GM12878 (cell line): ENCODE results near the gene TBC1D2B. TPM values are rescaled to one million over a fixed set of nuclear protein-coding genes. Genes with fewer than 3 reads are reported as not detected.
"Not testable (repeated sequence)": the region's sequence is repeated elsewhere in the genome, so short reads cannot be mapped to it uniquely, and the experiment has no call there.

Experiments used
- ATAC-seq: fragments of 200-7000 bp; cut with Tn5 transposase; 3 replicates; pipeline ENCODE4 v1.9.1; 2020; ENCODE audit warnings: mild to moderate bottlenecking, moderate library complexity
- BruUV-seq: library from RNA; stranded (reverse); fragments of 400-500 nt; replicated peaks from 2 replicates; lab custom pipeline; 2021; lab: Mats Ljungman, UMichigan
- CTCF ChIA-PET: fragments of 300-600 bp; sonication (Branson Sonifier 250); formaldehyde crosslinking; extraction: SDS; loops from one replicate; lab custom pipeline; 2021; ENCODE audit warnings: inconsistent platforms; lab: Yijun Ruan, JAX
- POLR2A ChIA-PET: fragments of 350-600 bp; formaldehyde crosslinking; extraction: SDS; loops from one replicate; lab custom pipeline; 2021; ENCODE audit warnings: inconsistent platforms; lab: Charles Lee
- RAD21 ChIA-PET: fragments of 300-600 bp; sonication (Branson Sonifier 250); formaldehyde crosslinking; loops from one replicate; lab custom pipeline; 2023; ENCODE audit warnings: antibody characterized with exemption; ENCODE audit not compliant: unreplicated experiment; lab: Charles Lee
- SMC1A ChIA-PET: fragments of 300-600 bp; sonication (Branson Sonifier 250); formaldehyde crosslinking; loops from one replicate; lab custom pipeline; 2023; ENCODE audit not compliant: unreplicated experiment, uncharacterized antibody; lab: Charles Lee
- DNase-seq: peaks from one replicate; pipeline ENCODE4 v3.0.0-alpha.2; 2011; ENCODE audit warnings: low read depth, low spot score
- FAIRE-seq: peaks from 3 replicates; lab custom pipeline; 2011; peaks lifted over from hg19 to GRCh38; lab: Jason Lieb, UNC
- H2AFZ ChIP-seq: 2 replicates; pipeline ENCODE4 v1.6.0; 2011; ENCODE audit warnings: low read depth, low read length, control low read depth; ENCODE audit not compliant: control insufficient read depth
- H3K27ac ChIP-seq: 2 replicates; pipeline ENCODE4 v1.5.1; 2011; ENCODE audit warnings: control low read depth; ENCODE audit not compliant: control insufficient read depth, insufficient read depth
- H3K27me3 ChIP-seq, 2 experiments: replicated peaks in 1 of 2; 2 replicates each; pipeline versions ENCODE4 v1.6.0 to v1.6.1; 2011; ENCODE audit warnings: low read length in 1 of 2; ENCODE audit not compliant: control insufficient read depth in 2 of 2, insufficient read depth in 2 of 2
- H3K36me3 ChIP-seq, 2 experiments: 2 replicates each; pipeline ENCODE4 v1.5.1; 2011; ENCODE audit warnings: low read length in 1 of 2; ENCODE audit not compliant: control insufficient read depth in 2 of 2, insufficient read depth in 2 of 2
- H3K4me1 ChIP-seq: 2 replicates; pipeline ENCODE4 v1.6.1; 2011; ENCODE audit warnings: mild to moderate bottlenecking, low read length, moderate library complexity, mixed read lengths; ENCODE audit not compliant: control insufficient read depth, insufficient read depth
- H3K4me2 ChIP-seq: 2 replicates; pipeline ENCODE4 v1.6.0; 2011; ENCODE audit warnings: control low read depth; ENCODE audit not compliant: control insufficient read depth, insufficient read depth
- H3K4me3 ChIP-seq: fragments of 200-600 bp; sonication (generic); 2 replicates; pipeline ENCODE4 v1.5.1; 2016
- H3K79me2 ChIP-seq: 2 replicates; pipeline ENCODE4 v1.6.0; 2011; ENCODE audit warnings: low read length; ENCODE audit not compliant: control insufficient read depth, insufficient read depth
- H3K9ac ChIP-seq: 2 replicates; pipeline ENCODE4 v1.8.0; 2011; ENCODE audit warnings: low read length, control low read depth, mixed read lengths; ENCODE audit not compliant: control insufficient read depth, insufficient read depth
- H3K9me3 ChIP-seq: replicated peaks from 3 replicates; pipeline ENCODE4 v1.5.1; 2011; ENCODE audit warnings: mild to moderate bottlenecking, low read length; ENCODE audit not compliant: control insufficient read depth, insufficient read depth
- H4K20me1 ChIP-seq: 2 replicates; pipeline ENCODE4 v1.6.0; 2011; ENCODE audit not compliant: control insufficient read depth, insufficient read depth
- BCL11A ChIP-seq: IDR thresholded peaks from 2 replicates; pipeline ENCODE4 v1.6.1; 2011; ENCODE audit warnings: low read depth, low read length
- CREB1 ChIP-seq: IDR thresholded peaks from 2 replicates; pipeline ENCODE4 v1.6.1; 2012; ENCODE audit warnings: low read depth, mild to moderate bottlenecking, inconsistent platforms
- MTA3 ChIP-seq: IDR thresholded peaks from 2 replicates; pipeline ENCODE4 v1.6.1; 2012; ENCODE audit warnings: low read length, inconsistent platforms, borderline replicate concordance
- NFXL1 ChIP-seq: fragments of 450-650 bp; IDR thresholded peaks from 2 replicates; pipeline ENCODE4 v1.6.1; 2017; ENCODE audit warnings: antibody characterized with exemption, mild to moderate bottlenecking, borderline replicate concordance
- RB1 ChIP-seq: fragments of 450-650 bp; formaldehyde crosslinking; IDR thresholded peaks from 2 replicates; pipeline ENCODE4 v1.6.1; 2017; ENCODE audit warnings: mild to moderate bottlenecking, borderline replicate concordance
- SIX5 ChIP-seq: IDR thresholded peaks from 2 replicates; pipeline ENCODE4 v1.6.1; 2011; ENCODE audit warnings: mild to moderate bottlenecking, low read depth, low read length, moderate library complexity; ENCODE audit not compliant: severe bottlenecking
- WRNIP1 ChIP-seq: IDR thresholded peaks from 2 replicates; pipeline ENCODE4 v1.6.1; 2011; ENCODE audit warnings: low read depth, low read length, improper control_type of control experiment, borderline replicate concordance
- WGBS: methylation state at CpG from one replicate; pipeline ENCODE4 v1.1.6; 2016; ENCODE audit warnings: low lambda C conversion rate; ENCODE audit not compliant: insufficient replicate concordance, insufficient coverage; ENCODE audit errors: missing lambda C conversion rate; 5-methylcytosine and 5-hydroxymethylcytosine counted together
- in situ Hi-C: fragments of 300-500 bp; cut with MboI; formaldehyde crosslinking; loops from 9 replicates; pipeline ENCODE4 v1.14.3; 2018; ENCODE audit warnings: mixed read lengths
- intact Hi-C: fragments of 100-400 bp; cut with micrococcal nuclease; formaldehyde crosslinking; loops from one replicate; pipeline ENCODE4 v1.14.2; 2022; ENCODE audit not compliant: unreplicated experiment
- polyA plus RNA-seq, 11 experiments: library from polyadenylated mRNA; depleted of rRNA in 4 of 11; unstranded in 6 of 11; stranded (reverse) in 5 of 11; fragments of >200 nt; fragmentation: Nextera tagmentation in 4 of 11; fragmentation: Illumina TruSeq in 1 of 11; extraction: Ambion mirVana in 4 of 11; extraction: Trizol in 1 of 11; gene quantifications; 1 replicate in 1 of 11; 2 replicates in 10 of 11; pipeline versions ENCODE4 v1.2.1 to v1.2.3, GENCODE V29; 2011 to 2016; ENCODE audit warnings: inconsistent platforms in 2 of 11, missing spikeins in 2 of 11, low read depth in 1 of 11
- total RNA-seq, 4 experiments: library from RNA; depleted of rRNA in 3 of 4; stranded (reverse); fragments of >200 nt in 3 of 4; fragmentation: Illumina TruSeq in 1 of 4; extraction: Trizol in 1 of 4; gene quantifications; 2 replicates each; pipeline versions ENCODE4 v1.2.1 to v1.2.3, GENCODE V29; 2013 to 2021
- TF ChIP-seq, protein P1 (sequence below): fragments of 450-650 bp; IDR thresholded peaks from 2 replicates; pipeline ENCODE4 v1.6.1; 2018; ENCODE audit warnings: borderline replicate concordance, mild to moderate bottlenecking; ENCODE audit not compliant: partially characterized antibody

Gene TBC1D2B
- total and polyA plus RNA-seq, 10 of the 15 experiments (the other 5 are each of a cell fraction or from before 2014, with no cell fraction given) = 1.3 to 53.4 (median 19.4) TPM

DNA sequence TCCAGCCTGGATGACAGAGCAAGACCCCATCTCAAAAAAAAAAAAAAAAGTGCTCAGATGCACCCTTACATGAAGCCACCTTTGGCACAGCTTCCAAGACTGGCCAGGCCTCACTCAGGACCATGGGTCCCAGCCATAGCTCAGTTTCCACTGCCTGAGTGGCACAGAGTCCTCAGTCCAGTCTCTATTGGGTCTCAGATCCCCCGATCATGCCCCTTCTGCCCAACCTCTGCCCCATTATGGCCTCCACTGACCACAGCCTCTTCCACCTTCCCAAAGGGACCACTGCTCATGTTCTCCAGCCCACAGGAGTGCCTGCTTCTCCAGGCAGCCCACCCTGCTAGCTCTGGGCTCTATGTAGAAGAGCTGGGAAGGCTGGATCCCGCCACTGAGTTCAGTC is 127.0 kb downstream of the TBC1D2B start:
- in situ Hi-C loops, H3K9ac ChIP-seq, SMC1A ChIA-PET, ATAC-seq, CTCF ChIA-PET, H3K4me1 ChIP-seq, POLR2A ChIA-PET, RAD21 ChIA-PET, H3K27ac ChIP-seq, H3K36me3 ChIP-seq, H4K20me1 ChIP-seq, H3K4me2 ChIP-seq, H2AFZ ChIP-seq, BruUV-seq, H3K4me3 ChIP-seq, H3K79me2 ChIP-seq, FAIRE-seq, DNase-seq, H3K9me3 ChIP-seq, H3K27me3 ChIP-seq: not testable (repeated sequence)
- intact Hi-C loops = loop anchor here (10.0 kb wide), 1 partner anchor 46 kb away; no protein-coding TSS in a partner anchor
- 27% methylated on average over 1 of the region's 2 CpGs for WGBS

DNA sequence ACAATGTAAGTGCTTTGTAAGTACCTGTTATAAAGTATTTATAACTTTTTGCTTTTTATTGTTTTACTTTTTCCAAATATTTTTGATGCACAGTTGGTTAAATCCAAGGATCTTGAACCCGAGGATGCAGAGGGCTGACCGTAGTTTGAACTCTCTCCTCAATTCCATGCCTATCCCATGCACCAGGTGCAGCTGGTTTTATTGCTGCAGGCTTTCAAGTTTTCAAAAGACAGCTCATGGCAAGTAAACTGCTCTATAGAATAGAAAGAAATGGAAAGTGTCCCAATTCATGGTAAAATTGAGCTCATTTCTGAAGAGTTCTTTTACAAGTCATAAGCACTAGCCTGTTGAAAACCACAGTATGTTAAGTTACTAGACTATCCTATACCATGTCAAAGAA is 131.9 kb downstream of the TBC1D2B start:
- no peak overlapping the region for H3K27ac ChIP-seq

More for the DNA sequence above, 131.9 kb downstream of the TBC1D2B start:
- ChIA-PET SMC1A (no interaction called here), RAD21 (no interaction called here), POLR2A (no interaction called here), CTCF (interaction anchor here (0.8 to 2.5 kb wide), 5 partner anchors 13 to 293 kb away, joined by 3 to 12 read pairs (median 6); no protein-coding TSS in a partner anchor)
- Histone ChIP-seq H3K27me3 (no peaks in the 10 kb centered on the region), H2AFZ (no peak overlapping the region), H3K4me2 (no peak overlapping the region), H3K9me3 (no peaks in the 10 kb centered on the region), H3K9ac (no peak overlapping the region), H3K79me2 (no peaks in the 10 kb centered on the region), H3K4me1 (no peaks in the 10 kb centered on the region), H3K4me3 (no peak overlapping the region), H4K20me1 (no peaks in the 10 kb centered on the region), H3K36me3 (no peaks in the 10 kb centered on the region)
- no TSS peak for BruUV-seq
- intact Hi-C loops = no loop called here
- in situ Hi-C loops = loop anchor here (5.0 kb wide), 1 partner anchor 807 kb away; no protein-coding TSS in a partner anchor
- WGBS = 19% methylated on average over 2 of the region's 2 CpGs
- no peak for DNase-seq
- TF ChIP-seq, protein P1, sequence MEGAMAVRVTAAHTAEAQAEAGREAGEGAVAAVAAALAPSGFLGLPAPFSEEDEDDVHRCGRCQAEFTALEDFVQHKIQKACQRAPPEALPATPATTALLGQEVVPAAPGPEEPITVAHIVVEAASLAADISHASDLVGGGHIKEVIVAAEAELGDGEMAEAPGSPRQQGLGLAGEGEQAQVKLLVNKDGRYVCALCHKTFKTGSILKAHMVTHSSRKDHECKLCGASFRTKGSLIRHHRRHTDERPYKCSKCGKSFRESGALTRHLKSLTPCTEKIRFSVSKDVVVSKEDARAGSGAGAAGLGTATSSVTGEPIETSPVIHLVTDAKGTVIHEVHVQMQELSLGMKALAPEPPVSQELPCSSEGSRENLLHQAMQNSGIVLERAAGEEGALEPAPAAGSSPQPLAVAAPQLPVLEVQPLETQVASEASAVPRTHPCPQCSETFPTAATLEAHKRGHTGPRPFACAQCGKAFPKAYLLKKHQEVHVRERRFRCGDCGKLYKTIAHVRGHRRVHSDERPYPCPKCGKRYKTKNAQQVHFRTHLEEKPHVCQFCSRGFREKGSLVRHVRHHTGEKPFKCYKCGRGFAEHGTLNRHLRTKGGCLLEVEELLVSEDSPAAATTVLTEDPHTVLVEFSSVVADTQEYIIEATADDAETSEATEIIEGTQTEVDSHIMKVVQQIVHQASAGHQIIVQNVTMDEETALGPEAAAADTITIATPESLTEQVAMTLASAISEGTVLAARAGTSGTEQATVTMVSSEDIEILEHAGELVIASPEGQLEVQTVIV = no peak
- TF ChIP-seq CREB1 = no peak
- TF ChIP-seq RB1 = no peak
- no peak for TF ChIP-seq MTA3
- no peak for TF ChIP-seq BCL11A
- TF ChIP-seq SIX5 = no peak
- no peak for TF ChIP-seq WRNIP1
- no peak for TF ChIP-seq NFXL1
- ATAC-seq = no peak
- FAIRE-seq = no peak
